SU-DHL-6 (cell line): ENCODE measurements around the gene SHOC2.
A peak's percentile ranks its signal among the peaks of the same experiment; 100 is the strongest.

ENCODE experiments used
- H2AFZ ChIP-seq: fragments of 200-600 bp; sonication (generic); 2 replicates; pipeline ENCODE4 v1.6.1; 2014; ENCODE audit warnings: low read depth, mild to moderate bottlenecking, moderate library complexity, mixed read lengths, antibody characterized with exemption, low read length; ENCODE audit not compliant: severe bottlenecking
- H3F3A ChIP-seq: fragments of 200-600 bp; shearing (Covaris generic); 2 replicates; pipeline ENCODE4 v1.6.0; 2016; ENCODE audit warnings: antibody characterized with exemption, mild to moderate bottlenecking; ENCODE audit not compliant: insufficient read depth
- H3K27ac ChIP-seq: fragments of 200-600 bp; sonication (generic); 2 replicates; pipeline ENCODE4 v1.5.1; 2016; ENCODE audit warnings: low read depth, mild to moderate bottlenecking, low read length, moderate library complexity, mixed read lengths
- H3K27me3 ChIP-seq: fragments of 200-600 bp; sonication (generic), shearing (Covaris generic); 2 replicates; pipeline ENCODE4 v1.6.0; 2014; ENCODE audit warnings: mild to moderate bottlenecking, low read length
- H3K36me3 ChIP-seq: fragments of 200-600 bp; sonication (generic); 2 replicates; pipeline ENCODE4 v1.6.1; 2014; ENCODE audit warnings: mild to moderate bottlenecking, low read length, mixed read lengths
- H3K4me2 ChIP-seq: fragments of 300-600, 200-600 bp; shearing (Covaris generic), sonication (generic); 2 replicates; pipeline ENCODE4 v1.6.0; 2014; ENCODE audit warnings: low read length, low read depth, mild to moderate bottlenecking; ENCODE audit not compliant: poor library complexity, severe bottlenecking
- H3K4me3 ChIP-seq: fragments of 200-600 bp; sonication (generic); 2 replicates; pipeline ENCODE4 v1.5.1; 2014; ENCODE audit warnings: antibody characterized with exemption, low read length, mild to moderate bottlenecking, mixed read lengths; ENCODE audit not compliant: insufficient read depth, poor library complexity, severe bottlenecking
- H3K79me2 ChIP-seq: fragments of 200-600 bp; sonication (generic); 2 replicates; pipeline ENCODE4 v1.6.1; 2014; ENCODE audit warnings: mild to moderate bottlenecking, low read length, moderate library complexity; ENCODE audit not compliant: insufficient read depth
- H3K9ac ChIP-seq: fragments of 200-600 bp; sonication (generic); 2 replicates; pipeline ENCODE4 v1.7.0; 2014; ENCODE audit warnings: mild to moderate bottlenecking, low read length
- H3K9me2 ChIP-seq: fragments of 200-600 bp; sonication (generic); replicated peaks from 2 replicates; pipeline ENCODE4 v1.6.1; 2014; ENCODE audit warnings: low read length; ENCODE audit not compliant: insufficient read depth
- H3K9me3 ChIP-seq: fragments of 200-600 bp; sonication (generic); 2 replicates; pipeline ENCODE4 v1.6.1; 2014; ENCODE audit warnings: low read length, mixed read lengths; ENCODE audit not compliant: insufficient read depth
- H4K20me1 ChIP-seq: fragments of 200-600 bp; sonication (generic); 2 replicates; pipeline ENCODE4 v1.6.1; 2014; ENCODE audit warnings: low read depth, mild to moderate bottlenecking, antibody characterized with exemption, low read length, moderate library complexity, mixed read lengths
- CTCF ChIP-seq: fragments of 200-600 bp; sonication (generic); IDR thresholded peaks from one replicate; pipeline ENCODE4 v1.5.1; 2017; ENCODE audit warnings: antibody characterized with exemption, mild to moderate bottlenecking, low read length, moderate library complexity; ENCODE audit not compliant: insufficient read depth, poor library complexity, severe bottlenecking
- EZH2phosphoT487 ChIP-seq: fragments of 200-600 bp; sonication (generic), shearing (Covaris generic); conservative IDR thresholded peaks from 2 replicates; pipeline ENCODE4 v1.6.1; 2018; ENCODE audit warnings: mild to moderate bottlenecking, antibody characterized with exemption, low read length, moderate library complexity, mixed read lengths

Gene SHOC2

GRCh38 chr10:110893559-110894179 lies 25.7 kb upstream of the SHOC2 start:
- Histone ChIP-seq H4K20me1 (no peaks in the 10 kb centered on the region), H3K9me2 (no peaks in the 10 kb centered on the region), H3K27ac (peak overlapping the region; percentile 34; the same call in 1 of the 2 replicates), H2AFZ (no peak overlapping the region), H3K79me2 (0 out of 2 replicates have a peak, but pooled peaks cover 5% of the 10 kb centered on the region), H3K9ac (no peak overlapping the region), H3K9me3 (no peaks in the 10 kb centered on the region), H3K4me2 (no peak overlapping the region), H3K36me3 (peaks cover 68% of the 10 kb centered on the region), H3K27me3 (no peaks in the 10 kb centered on the region), H3F3A (peaks cover 31% of the 10 kb centered on the region), H3K4me3 (no peak overlapping the region)
- TF ChIP-seq CTCF (peak; percentile 67), EZH2phosphoT487 (no peak)

- H3K36me3 ChIP-seq = peaks cover 46% of the 10 kb centered on the region
These were observed 22.2 kb upstream of the SHOC2 start for GRCh38 chr10:110897184-110897583.

GRCh38 chr10:110898391-110898790 lies 21.0 kb upstream of the SHOC2 start:
- no peak overlapping the region for H3K27ac ChIP-seq
- peaks cover 10% of the 10 kb centered on the region for H3F3A ChIP-seq
- no peak overlapping the region for H3K9ac ChIP-seq
- no peak for TF ChIP-seq EZH2phosphoT487
- no peak for TF ChIP-seq CTCF
- no peaks in the 10 kb centered on the region for H3K9me3 ChIP-seq
- H3K79me2 ChIP-seq = 0 out of 2 replicates have a peak, but pooled peaks cover 5% of the 10 kb centered on the region
- no peak overlapping the region for H3K4me3 ChIP-seq
- no peak overlapping the region for H3K4me2 ChIP-seq
- no peaks in the 10 kb centered on the region for H3K9me2 ChIP-seq
- H2AFZ ChIP-seq = no peak overlapping the region
- H3K27me3 ChIP-seq = no peaks in the 10 kb centered on the region
- no peaks in the 10 kb centered on the region for H4K20me1 ChIP-seq
- peaks cover 42% of the 10 kb centered on the region for H3K36me3 ChIP-seq

More at GRCh38 chr10:110897184-110897583, 22.2 kb upstream of the SHOC2 start:
- no peak overlapping the region for H3K4me3 ChIP-seq
- H3K4me2 ChIP-seq = no peak overlapping the region
- H3K79me2 ChIP-seq = 0 out of 2 replicates have a peak, but pooled peaks cover 5% of the 10 kb centered on the region
- no peaks in the 10 kb centered on the region for H4K20me1 ChIP-seq
- H2AFZ ChIP-seq = no peak overlapping the region
- no peak overlapping the region for H3K9ac ChIP-seq
- no peaks in the 10 kb centered on the region for H3K27me3 ChIP-seq
- H3K27ac ChIP-seq = no peak overlapping the region
- no peaks in the 10 kb centered on the region for H3K9me2 ChIP-seq
- H3F3A ChIP-seq = peaks cover 20% of the 10 kb centered on the region
- H3K9me3 ChIP-seq = no peaks in the 10 kb centered on the region
- TF ChIP-seq CTCF = no peak
- no peak for TF ChIP-seq EZH2phosphoT487
